SK-N-MC (cell line): ENCODE measurements around the gene CAPN5.
"Not testable (repeated sequence)": the region's sequence is repeated elsewhere in the genome, so short reads cannot be mapped to it uniquely, and the experiment has no call there.

Source experiments
- EZH2 ChIP-seq: fragments of 200-600 bp; sonication (generic); IDR thresholded peaks from one replicate; pipeline ENCODE4 v1.6.1; 2017; ENCODE audit warnings: antibody characterized with exemption
- POLR2AphosphoS5 ChIP-seq: IDR thresholded peaks from 2 replicates; pipeline ENCODE4 v1.6.1; 2012; ENCODE audit warnings: mild to moderate bottlenecking, low read depth, low read length, borderline replicate concordance

DNA sequence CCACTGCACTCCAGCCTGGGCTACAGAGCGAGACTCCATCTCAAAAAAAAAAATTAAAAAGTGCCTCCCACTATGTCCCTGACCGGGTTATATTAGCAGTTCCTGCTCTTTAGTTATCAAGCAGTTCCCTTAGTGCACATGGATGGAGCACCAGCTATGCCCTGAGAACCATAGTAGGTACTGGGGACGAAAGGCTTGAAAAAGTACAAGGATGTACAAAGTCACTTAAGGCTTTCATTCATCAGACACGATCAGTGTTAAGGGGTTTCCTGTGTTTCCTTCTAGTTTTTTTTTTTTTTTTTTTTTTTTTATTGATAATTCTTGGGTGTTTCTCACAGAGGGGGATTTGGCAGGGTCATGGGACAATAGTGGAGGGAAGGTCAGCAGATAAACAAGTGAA, 30.4 kb downstream of the CAPN5 start:
- TF ChIP-seq POLR2AphosphoS5, EZH2: not testable (repeated sequence)
